SK-N-SH (cell line): ENCODE measurements around the gene SLC22A5. TPM values are rescaled to one million over a fixed set of nuclear protein-coding genes. Genes with fewer than 3 reads are reported as not detected.

Experiments used
- CTCF ChIA-PET: fragments of 300-600, 350-600 bp; formaldehyde crosslinking; extraction: SDS; loops from one replicate; lab custom pipeline; 2021; lab: Yijun Ruan, JAX
- POLR2A ChIA-PET: fragments of 350-600 bp; sonication (Branson Sonifier 250); formaldehyde crosslinking; extraction: SDS; loops from one replicate; lab custom pipeline; 2020; ENCODE audit warnings: antibody characterized with exemption, inconsistent platforms; lab: Yijun Ruan, JAX
- DNase-seq: peaks from one replicate; pipeline ENCODE4 v3.0.0; 2012
- H2AFZ ChIP-seq: fragments of 200-600 bp; sonication (generic); 2 replicates; pipeline ENCODE4 v1.8.1; 2016; ENCODE audit warnings: antibody characterized with exemption, mild to moderate bottlenecking, low read depth
- H3F3A ChIP-seq: fragments of 200-600 bp; sonication (generic); replicated peaks from 2 replicates; pipeline ENCODE3; 2016; ENCODE audit warnings: antibody characterized with exemption, mild to moderate bottlenecking; ENCODE audit not compliant: insufficient read depth
- H3K27ac ChIP-seq, 2 experiments: fragments of 200-500 bp in 1 of 2; fragments of 200-600 bp in 1 of 2; sonication (Bioruptor generic) in 1 of 2; sonication (generic), shearing (Covaris generic) in 1 of 2; 2 replicates each; pipeline versions ENCODE4 v1.5.1 to v1.6.1; 2014 to 2016; ENCODE audit warnings: low read depth in 2 of 2, inconsistent platforms in 1 of 2, low read length in 1 of 2, mild to moderate bottlenecking in 1 of 2, mixed read lengths in 1 of 2
- H3K27me3 ChIP-seq: fragments of 200-600 bp; sonication (generic), shearing (Covaris generic); 2 replicates; pipeline ENCODE4 v1.6.1; 2016; ENCODE audit warnings: mixed run types; ENCODE audit not compliant: insufficient read depth
- H3K36me3 ChIP-seq, 2 experiments: fragments of 200-500 bp in 1 of 2; fragments of 200-600 bp in 1 of 2; sonication (Bioruptor generic) in 1 of 2; sonication (generic) in 1 of 2; replicated peaks in 1 of 2; 2 replicates each; pipeline versions ENCODE3 to v1.5.1; 2014 to 2016; ENCODE audit warnings: low read length in 1 of 2, mild to moderate bottlenecking in 1 of 2; ENCODE audit not compliant: insufficient read depth in 2 of 2, control insufficient read depth in 1 of 2
- H3K4me1 ChIP-seq, 2 experiments: fragments of 200-500 bp in 1 of 2; fragments of 200-600 bp in 1 of 2; sonication (Bioruptor generic) in 1 of 2; sonication (generic), shearing (Covaris generic) in 1 of 2; 2 replicates each; pipeline versions ENCODE4 v1.5.1 to v1.6.1; 2014 to 2016; ENCODE audit warnings: low read depth in 1 of 2, low read length in 1 of 2, mixed run types in 1 of 2; ENCODE audit not compliant: insufficient read depth in 2 of 2, control insufficient read depth in 1 of 2
- H3K4me2 ChIP-seq: fragments of 200-600 bp; sonication (generic), shearing (Covaris generic); 2 replicates; pipeline ENCODE4 v1.6.1; 2017; ENCODE audit warnings: mixed run types
- H3K4me3 ChIP-seq, 2 experiments: fragments of 200-500 bp in 1 of 2; fragments of 200-600 bp in 1 of 2; sonication (Bioruptor generic) in 1 of 2; sonication (generic), shearing (Covaris generic) in 1 of 2; 2 replicates each; pipeline versions ENCODE4 v1.5.1 to v1.8.1; 2014 to 2016; ENCODE audit warnings: low read depth in 2 of 2, inconsistent platforms in 1 of 2, low read length in 1 of 2, mild to moderate bottlenecking in 1 of 2, mixed read lengths in 1 of 2, moderate library complexity in 1 of 2
- H3K79me2 ChIP-seq: fragments of 200-600 bp; sonication (generic); 2 replicates; pipeline ENCODE4 v1.8.1; 2017; ENCODE audit warnings: mild to moderate bottlenecking; ENCODE audit not compliant: insufficient read depth
- H3K9ac ChIP-seq: fragments of 200-600 bp; sonication (generic); 2 replicates; pipeline ENCODE4 v1.6.1; 2017; ENCODE audit warnings: mixed run types
- H3K9me2 ChIP-seq: fragments of 200-600 bp; sonication (generic); 2 replicates; pipeline ENCODE4 v1.6.1; 2017; ENCODE audit warnings: mixed run types
- H3K9me3 ChIP-seq: fragments of 200-600 bp; sonication (generic); 2 replicates; pipeline ENCODE4 v1.6.1; 2017; ENCODE audit warnings: mixed run types, mild to moderate bottlenecking, moderate library complexity
- H4K20me1 ChIP-seq: fragments of 200-600 bp; sonication (generic); 2 replicates; pipeline ENCODE4 v1.6.1; 2017; ENCODE audit warnings: mild to moderate bottlenecking, mixed run types; ENCODE audit not compliant: insufficient read depth
- FOXM1 ChIP-seq: IDR thresholded peaks from 2 replicates; pipeline ENCODE4 v1.4.0; 2012; ENCODE audit warnings: low read depth, mild to moderate bottlenecking
- GABPA ChIP-seq: IDR thresholded peaks from 2 replicates; pipeline ENCODE4 v1.4.0; 2012; ENCODE audit warnings: low read depth, mild to moderate bottlenecking
- JUND ChIP-seq: IDR thresholded peaks from 2 replicates; pipeline ENCODE4 v1.4.0; 2012
- MEF2A ChIP-seq: IDR thresholded peaks from 2 replicates; pipeline ENCODE4 v1.4.0; 2012; ENCODE audit warnings: low read depth, borderline replicate concordance
- MXI1 ChIP-seq: IDR thresholded peaks from 2 replicates; pipeline ENCODE4 v1.6.1; 2012; ENCODE audit warnings: mild to moderate bottlenecking, low read depth, low read length, improper control_type of control experiment
- NFIC ChIP-seq: IDR thresholded peaks from 2 replicates; pipeline ENCODE4 v1.4.0; 2012; ENCODE audit warnings: borderline replicate concordance
- NRF1 ChIP-seq: IDR thresholded peaks from 2 replicates; pipeline ENCODE4 v1.6.1; 2012; ENCODE audit warnings: low read depth, mild to moderate bottlenecking, low read length
- POLR2AphosphoS5 ChIP-seq: IDR thresholded peaks from 2 replicates; pipeline ENCODE4 v1.6.1; 2012; ENCODE audit warnings: low read depth, low read length
- RAD21 ChIP-seq: IDR thresholded peaks from 2 replicates; pipeline ENCODE4 v1.6.1; 2012; ENCODE audit warnings: mild to moderate bottlenecking, low read length
- RCOR1 ChIP-seq: fragments of 150-350 bp; IDR thresholded peaks from 2 replicates; pipeline ENCODE4 v1.6.1; 2017; ENCODE audit warnings: antibody characterized with exemption, low read length
- TCF12 ChIP-seq: IDR thresholded peaks from 2 replicates; pipeline ENCODE4 v1.4.0; 2012
- TEAD4 ChIP-seq: IDR thresholded peaks from 2 replicates; pipeline ENCODE4 v1.4.0; 2012; ENCODE audit warnings: mild to moderate bottlenecking, borderline replicate concordance; ENCODE audit not compliant: insufficient read depth
- YY1 ChIP-seq: IDR thresholded peaks from 2 replicates; pipeline ENCODE4 v1.4.0; 2012; ENCODE audit warnings: low read depth, mild to moderate bottlenecking
- WGBS: methylation state at CpG from one replicate; pipeline ENCODE4 v1.1.6; 2017; ENCODE audit warnings: low lambda C conversion rate; 5-methylcytosine and 5-hydroxymethylcytosine counted together
- polyA plus RNA-seq, 3 experiments: library from polyadenylated mRNA; depleted of rRNA; stranded (reverse); fragments of >200 nt; gene quantifications; 2 replicates each; pipeline ENCODE4 v1.2.3, GENCODE V29; 2012
- TF ChIP-seq, protein P1 (sequence below): IDR thresholded peaks from 2 replicates; pipeline ENCODE4 v1.4.0; 2012; ENCODE audit warnings: low read depth
- TF ChIP-seq, protein P2 (sequence below): IDR thresholded peaks from 2 replicates; pipeline ENCODE4 v1.4.0; 2012; ENCODE audit warnings: low read depth, borderline replicate concordance
- TF ChIP-seq, protein P3 (sequence below): fragments of 200-600 bp; sonication (generic); IDR thresholded peaks from 2 replicates; pipeline ENCODE4 v1.6.1; 2017; ENCODE audit warnings: antibody characterized with exemption, mild to moderate bottlenecking, moderate library complexity

The SLC22A5 gene
- polyA plus RNA-seq, 1 of the 3 experiments (the other 2 are of a cell fraction) = 8.3 TPM

DNA sequence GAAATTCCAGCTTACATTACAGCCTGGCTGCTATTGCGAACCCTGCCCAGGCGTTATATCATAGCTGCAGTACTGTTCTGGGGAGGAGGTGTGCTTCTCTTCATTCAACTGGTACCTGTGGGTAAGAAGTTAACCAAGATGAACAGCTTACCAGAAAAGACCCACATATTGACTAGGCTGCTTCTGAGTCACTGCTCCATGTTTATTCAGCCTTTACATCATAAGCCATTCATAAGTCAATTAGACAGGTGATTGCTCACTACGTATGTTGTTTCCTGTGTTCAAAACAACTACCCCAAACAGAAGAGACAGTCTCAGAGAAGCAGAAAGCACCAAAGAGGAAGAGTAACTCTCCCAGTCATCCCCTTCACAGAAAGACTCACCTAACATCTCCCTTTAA, 34.7 kb upstream of the SLC22A5 start:
- no peaks in the 10 kb centered on the region for H3K9me2 ChIP-seq
- no peak overlapping the region for H3K9ac ChIP-seq
- CTCF ChIA-PET = interaction anchor here (0.5 to 1.7 kb wide), 4 partner anchors 10 to 745 kb away, joined by 3 to 5 read pairs (median 4); no protein-coding TSS in a partner anchor
- no peak overlapping the region for H3K4me3 ChIP-seq
- WGBS = 81% methylated on average over 3 of the region's 3 CpGs
- H3K4me2 ChIP-seq = no peak overlapping the region
- TF ChIP-seq, protein P1, sequence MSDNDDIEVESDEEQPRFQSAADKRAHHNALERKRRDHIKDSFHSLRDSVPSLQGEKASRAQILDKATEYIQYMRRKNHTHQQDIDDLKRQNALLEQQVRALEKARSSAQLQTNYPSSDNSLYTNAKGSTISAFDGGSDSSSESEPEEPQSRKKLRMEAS = no peak
- TF ChIP-seq NFIC (no peak), TCF12 (no peak), MXI1 (no peak), JUND (no peak)
- no peak for DNase-seq
- peaks cover 7 to 8% of the 10 kb centered on the region in 2 experiments for H3K36me3 ChIP-seq
- H3K4me1 ChIP-seq = no peaks in the 10 kb centered on the region
- H3K9me3 ChIP-seq = no peaks in the 10 kb centered on the region
- H4K20me1 ChIP-seq = no peaks in the 10 kb centered on the region
- no peaks in the 10 kb centered on the region for H3K79me2 ChIP-seq
- H3F3A ChIP-seq = no peaks in the 10 kb centered on the region
- no peak overlapping the region for H2AFZ ChIP-seq
- no peak overlapping the region for H3K27ac ChIP-seq
- POLR2A ChIA-PET = no interaction called here
- H3K27me3 ChIP-seq = no peaks in the 10 kb centered on the region

DNA sequence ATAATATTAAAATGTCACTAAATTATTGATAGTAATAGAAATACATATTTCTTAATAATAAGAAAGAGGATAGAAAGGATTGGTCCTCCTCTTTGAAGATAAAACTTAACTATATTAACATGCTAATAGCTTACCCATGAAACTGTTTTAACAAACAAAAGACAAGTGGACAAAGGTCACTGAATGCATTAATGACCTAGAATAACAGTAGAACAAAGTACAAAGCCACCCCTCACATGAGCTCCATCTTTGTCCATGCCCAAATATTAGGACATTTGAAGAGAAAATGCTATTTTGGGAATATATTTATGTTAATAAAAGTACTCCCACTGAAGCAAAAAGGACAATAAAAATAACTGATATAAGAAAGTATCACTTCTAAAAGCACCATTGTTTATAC, 34.1 kb upstream of the SLC22A5 start:
- Histone ChIP-seq H3F3A (no peaks in the 10 kb centered on the region), H3K4me3 (no peak overlapping the region), H2AFZ (no peak overlapping the region), H3K4me1 (no peaks in the 10 kb centered on the region), H3K79me2 (no peaks in the 10 kb centered on the region), H3K9me3 (no peaks in the 10 kb centered on the region), H3K27ac (no peak overlapping the region), H3K9ac (no peak overlapping the region), H4K20me1 (no peaks in the 10 kb centered on the region), H3K4me2 (no peak overlapping the region), H3K27me3 (no peaks in the 10 kb centered on the region), H3K9me2 (no peaks in the 10 kb centered on the region), H3K36me3 (peaks cover 4 to 12% of the 10 kb centered on the region in 2 experiments)
- POLR2A ChIA-PET = no interaction called here
- CTCF ChIA-PET = interaction anchor here (1.0 to 1.5 kb wide), 2 partner anchors 10 to 20 kb away, joined by 3 to 5 read pairs; no protein-coding TSS in a partner anchor
- DNase-seq = no peak
- TF ChIP-seq, protein P2, sequence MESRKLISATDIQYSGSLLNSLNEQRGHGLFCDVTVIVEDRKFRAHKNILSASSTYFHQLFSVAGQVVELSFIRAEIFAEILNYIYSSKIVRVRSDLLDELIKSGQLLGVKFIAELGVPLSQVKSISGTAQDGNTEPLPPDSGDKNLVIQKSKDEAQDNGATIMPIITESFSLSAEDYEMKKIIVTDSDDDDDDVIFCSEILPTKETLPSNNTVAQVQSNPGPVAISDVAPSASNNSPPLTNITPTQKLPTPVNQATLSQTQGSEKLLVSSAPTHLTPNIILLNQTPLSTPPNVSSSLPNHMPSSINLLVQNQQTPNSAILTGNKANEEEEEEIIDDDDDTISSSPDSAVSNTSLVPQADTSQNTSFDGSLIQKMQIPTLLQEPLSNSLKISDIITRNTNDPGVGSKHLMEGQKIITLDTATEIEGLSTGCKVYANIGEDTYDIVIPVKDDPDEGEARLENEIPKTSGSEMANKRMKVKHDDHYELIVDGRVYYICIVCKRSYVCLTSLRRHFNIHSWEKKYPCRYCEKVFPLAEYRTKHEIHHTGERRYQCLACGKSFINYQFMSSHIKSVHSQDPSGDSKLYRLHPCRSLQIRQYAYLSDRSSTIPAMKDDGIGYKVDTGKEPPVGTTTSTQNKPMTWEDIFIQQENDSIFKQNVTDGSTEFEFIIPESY = no peak
- no peak for TF ChIP-seq NRF1
- no peak for TF ChIP-seq FOXM1
- TF ChIP-seq, protein P3, sequence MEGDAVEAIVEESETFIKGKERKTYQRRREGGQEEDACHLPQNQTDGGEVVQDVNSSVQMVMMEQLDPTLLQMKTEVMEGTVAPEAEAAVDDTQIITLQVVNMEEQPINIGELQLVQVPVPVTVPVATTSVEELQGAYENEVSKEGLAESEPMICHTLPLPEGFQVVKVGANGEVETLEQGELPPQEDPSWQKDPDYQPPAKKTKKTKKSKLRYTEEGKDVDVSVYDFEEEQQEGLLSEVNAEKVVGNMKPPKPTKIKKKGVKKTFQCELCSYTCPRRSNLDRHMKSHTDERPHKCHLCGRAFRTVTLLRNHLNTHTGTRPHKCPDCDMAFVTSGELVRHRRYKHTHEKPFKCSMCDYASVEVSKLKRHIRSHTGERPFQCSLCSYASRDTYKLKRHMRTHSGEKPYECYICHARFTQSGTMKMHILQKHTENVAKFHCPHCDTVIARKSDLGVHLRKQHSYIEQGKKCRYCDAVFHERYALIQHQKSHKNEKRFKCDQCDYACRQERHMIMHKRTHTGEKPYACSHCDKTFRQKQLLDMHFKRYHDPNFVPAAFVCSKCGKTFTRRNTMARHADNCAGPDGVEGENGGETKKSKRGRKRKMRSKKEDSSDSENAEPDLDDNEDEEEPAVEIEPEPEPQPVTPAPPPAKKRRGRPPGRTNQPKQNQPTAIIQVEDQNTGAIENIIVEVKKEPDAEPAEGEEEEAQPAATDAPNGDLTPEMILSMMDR = no peak
- TF ChIP-seq YY1 = no peak
- TF ChIP-seq TEAD4 = no peak
- no peak for TF ChIP-seq GABPA
- no peak for TF ChIP-seq MEF2A
- no peak for TF ChIP-seq RAD21
- no peak for TF ChIP-seq POLR2AphosphoS5
- TF ChIP-seq RCOR1 = no peak
